PFSK-1 (cell line): Measurements from ENCODE around the gene HSPA13.

Experiments used
- FOXP2 ChIP-seq: optimal IDR thresholded peaks from 2 replicates; pipeline ENCODE3; 2011; ENCODE audit warnings: borderline replicate concordance, control low read depth, inconsistent platforms; ENCODE audit not compliant: insufficient read depth; ENCODE audit errors: extremely low read length, extremely low read depth
- POLR2AphosphoS5 ChIP-seq: IDR thresholded peaks from 2 replicates; pipeline ENCODE4 v1.6.1; 2012; ENCODE audit warnings: low read depth, mild to moderate bottlenecking, control low read depth, low read length, moderate library complexity
- REST ChIP-seq, 2 experiments: IDR thresholded peaks; 2 replicates each; pipeline versions ENCODE4 v1.6.1 to v1.8.0; 2011 to 2012; ENCODE audit warnings: low read depth in 2 of 2, low read length in 2 of 2, control low read depth in 1 of 2, inconsistent platforms in 1 of 2, mild to moderate bottlenecking in 1 of 2, moderate library complexity in 1 of 2; ENCODE audit not compliant: insufficient read depth in 1 of 2
- SIN3A ChIP-seq: IDR thresholded peaks from 2 replicates; pipeline ENCODE4 v1.6.1; 2012; ENCODE audit warnings: mild to moderate bottlenecking, low read length, moderate library complexity, borderline replicate concordance; ENCODE audit not compliant: insufficient read depth
- TAF1 ChIP-seq: IDR thresholded peaks from 2 replicates; pipeline ENCODE4 v1.6.1; 2012; ENCODE audit warnings: low read length, control low read depth, borderline replicate concordance; ENCODE audit not compliant: insufficient read depth

HSPA13 gene

GRCh38 chr21:14403681-14404318 lies 20.9 kb upstream of the HSPA13 start:
- TF ChIP-seq POLR2AphosphoS5 (no peak), REST (IDR thresholded peaks at IDR 0.05; ENCODE audit: insufficient read depth in 1 of 2, low read depth in 2 of 2, low read length in 2 of 2) (no peak), FOXP2 (no peak), SIN3A (no peak), TAF1 (no peak)

- no peak for TF ChIP-seq TAF1
- TF ChIP-seq SIN3A, result no peak
- no peak for TF ChIP-seq REST (IDR thresholded peaks at IDR 0.05; ENCODE audit: insufficient read depth in 1 of 2, low read depth in 2 of 2, low read length in 2 of 2)
- no peak for TF ChIP-seq POLR2AphosphoS5
- no peak for TF ChIP-seq FOXP2
Observed at GRCh38 chr21:14401217-14401616, 18.3 kb upstream of the HSPA13 start.

- TF ChIP-seq POLR2AphosphoS5 (no peak), SIN3A (no peak), TAF1 (no peak), REST (IDR thresholded peaks at IDR 0.05; ENCODE audit: insufficient read depth in 1 of 2, low read depth in 2 of 2, low read length in 2 of 2) (no peak), FOXP2 (no peak)
Observed at GRCh38 chr21:14388282-14388681, 5.3 kb upstream of the HSPA13 start.

- TF ChIP-seq POLR2AphosphoS5 (no peak), TAF1 (no peak), FOXP2 (no peak), REST (IDR thresholded peaks at IDR 0.05; ENCODE audit: insufficient read depth in 1 of 2, low read depth in 2 of 2, low read length in 2 of 2) (no peak), SIN3A (no peak)
Observed at GRCh38 chr21:14384453-14384852, 1.5 kb upstream of the HSPA13 start.
